ENCODE measurements around the gene POLR2E. TPM values are rescaled to one million over a fixed set of nuclear protein-coding genes. Genes with fewer than 3 reads are reported as not detected.
A peak's percentile ranks its signal among the peaks of the same experiment; 100 is the strongest.

POLR2E gene
- total RNA-seq, 1 donor from 2014 or later, result 87.1 TPM

GRCh38 chr19:1074544-1075283 lies 20.5 kb downstream of the POLR2E start:
- no peak for FAIRE-seq

GRCh38 chr19:1073956-1074517 lies 21.1 kb downstream of the POLR2E start:
- Histone ChIP-seq H3K4me3 (ENCODE audit: low read depth, low read length) (no peak overlapping the region), H3K36me3 (ENCODE audit: control insufficient read depth, insufficient read depth, low read length) (no peaks in the 10 kb centered on the region), H3K27me3 (ENCODE audit: control insufficient read depth, insufficient read depth, low read length) (peaks cover 5% of the 10 kb centered on the region)
- DNase-seq (ENCODE audit: low read depth) (no peak), FAIRE-seq (no peak)
- TF ChIP-seq CTCF (IDR thresholded peaks at IDR 0.05; ENCODE audit: insufficient read depth, low read length, severe bottlenecking), result no peak

More at GRCh38 chr19:1074544-1075283, 20.5 kb downstream of the POLR2E start:
- no peak for DNase-seq (ENCODE audit: low read depth)
- peak overlapping the region; percentile 18 for H3K4me3 ChIP-seq (ENCODE audit: low read depth, low read length)
- no peaks in the 10 kb centered on the region for H3K36me3 ChIP-seq (ENCODE audit: control insufficient read depth, insufficient read depth, low read length)
- peaks cover 5% of the 10 kb centered on the region for H3K27me3 ChIP-seq (ENCODE audit: control insufficient read depth, insufficient read depth, low read length)
- no peak for TF ChIP-seq CTCF (IDR thresholded peaks at IDR 0.05; ENCODE audit: insufficient read depth, low read length, severe bottlenecking)

- no peak for FAIRE-seq
- peaks cover 5% of the 10 kb centered on the region for H3K27me3 ChIP-seq (ENCODE audit: control insufficient read depth, insufficient read depth, low read length)
- no peak for DNase-seq (ENCODE audit: low read depth)
- no peak overlapping the region for H3K4me3 ChIP-seq (ENCODE audit: low read depth, low read length)
- TF ChIP-seq CTCF (IDR thresholded peaks at IDR 0.05; ENCODE audit: insufficient read depth, low read length, severe bottlenecking), result no peak
- no peaks in the 10 kb centered on the region for H3K36me3 ChIP-seq (ENCODE audit: control insufficient read depth, insufficient read depth, low read length)
Measured at GRCh38 chr19:1073063-1073955, 21.9 kb downstream of the POLR2E start.

- H3K36me3 ChIP-seq (ENCODE audit: control insufficient read depth, insufficient read depth, low read length), result no peaks in the 10 kb centered on the region
- no peak for TF ChIP-seq CTCF (IDR thresholded peaks at IDR 0.05; ENCODE audit: insufficient read depth, low read length, severe bottlenecking)
- no peak overlapping the region for H3K4me3 ChIP-seq (ENCODE audit: low read depth, low read length)
- DNase-seq (ENCODE audit: low read depth) (no peak), FAIRE-seq (no peak)
- H3K27me3 ChIP-seq (ENCODE audit: control insufficient read depth, insufficient read depth, low read length), result peaks cover 5% of the 10 kb centered on the region
Measured at GRCh38 chr19:1072371-1073015, 22.7 kb downstream of the POLR2E start.

GRCh38 chr19:1070931-1071791 lies 24.0 kb downstream of the POLR2E start:
- no peak for FAIRE-seq
- TF ChIP-seq CTCF (IDR thresholded peaks at IDR 0.05; ENCODE audit: insufficient read depth, low read length, severe bottlenecking), result no peak
- DNase-seq (ENCODE audit: low read depth), result no peak
- Histone ChIP-seq H3K27me3 (ENCODE audit: control insufficient read depth, insufficient read depth, low read length) (peaks cover 5% of the 10 kb centered on the region), H3K4me3 (ENCODE audit: low read depth, low read length) (peak overlapping the region; percentile 8), H3K36me3 (ENCODE audit: control insufficient read depth, insufficient read depth, low read length) (no peaks in the 10 kb centered on the region)
